Heart left ventricle (tissue), 13 donors: Measurements from ENCODE around the gene CCHCR1.

ENCODE experiments used
- POLR2A ChIP-seq, 2 donors: fragments of 450-650 bp; IDR thresholded peaks; one replicate each; pipeline ENCODE4 v1.6.1; 2017; ENCODE audit warnings: antibody characterized with exemption in 2 of 2, mild to moderate bottlenecking in 2 of 2, moderate library complexity in 2 of 2
- TF ChIP-seq, protein P1 (sequence below), 12 donors: fragments of 200-600 bp; sonication (generic) in 4 of 12; IDR thresholded peaks; one replicate each; pipeline versions ENCODE4 v1.5.0 to v1.8.0; 2018 to 2022; ENCODE audit warnings: antibody characterized with exemption in 12 of 12, mild to moderate bottlenecking in 5 of 12
- donor health status: ischemic (EF 13 %, LVEDD 7.1; RV severe dilation, severe dysfunction).
- donor health status: DM: no; HTN: yes; CAD: no.
- donor health status: DM: no; HTN: no; CAD: no.
- donor health status: ischemic (EF 25% LVEDD 6.9; RV normal size, moderate dysfunction).
- donor health status: ischemic (EF 25% LVEDD 5.7; RV mildly dilated, moderate dysfunction).
- donor health status: ischemic (EF 35%, LVEDD 5.7; RV mildly dilated, moderate dysfunction).
- donor health status: nonischemic (EF 11% LVEDD 7.7; RV severe dilation, severe dysfunction).
- donor health status: DM: yes; HTN: yes; CAD: no.
- donor health status: PGD.
- donor health status: ischemic (EF 29% LVEDD 5.4; RV normal size, mild dysfunction).
- donor health status: nonischemic (EF 23%, LVEDD 6.1; RV moderate dilation, normal function).

GRCh38 chr6:31162463-31163165 lies 5.0 kb upstream of the CCHCR1 start:
- TF ChIP-seq, protein P1, sequence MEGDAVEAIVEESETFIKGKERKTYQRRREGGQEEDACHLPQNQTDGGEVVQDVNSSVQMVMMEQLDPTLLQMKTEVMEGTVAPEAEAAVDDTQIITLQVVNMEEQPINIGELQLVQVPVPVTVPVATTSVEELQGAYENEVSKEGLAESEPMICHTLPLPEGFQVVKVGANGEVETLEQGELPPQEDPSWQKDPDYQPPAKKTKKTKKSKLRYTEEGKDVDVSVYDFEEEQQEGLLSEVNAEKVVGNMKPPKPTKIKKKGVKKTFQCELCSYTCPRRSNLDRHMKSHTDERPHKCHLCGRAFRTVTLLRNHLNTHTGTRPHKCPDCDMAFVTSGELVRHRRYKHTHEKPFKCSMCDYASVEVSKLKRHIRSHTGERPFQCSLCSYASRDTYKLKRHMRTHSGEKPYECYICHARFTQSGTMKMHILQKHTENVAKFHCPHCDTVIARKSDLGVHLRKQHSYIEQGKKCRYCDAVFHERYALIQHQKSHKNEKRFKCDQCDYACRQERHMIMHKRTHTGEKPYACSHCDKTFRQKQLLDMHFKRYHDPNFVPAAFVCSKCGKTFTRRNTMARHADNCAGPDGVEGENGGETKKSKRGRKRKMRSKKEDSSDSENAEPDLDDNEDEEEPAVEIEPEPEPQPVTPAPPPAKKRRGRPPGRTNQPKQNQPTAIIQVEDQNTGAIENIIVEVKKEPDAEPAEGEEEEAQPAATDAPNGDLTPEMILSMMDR (IDR thresholded peaks at IDR 0.05): no peak
- no peak for TF ChIP-seq POLR2A (IDR thresholded peaks at IDR 0.05)
